Measurements from ENCODE around the gene BCL7A. TPM values are rescaled to one million over a fixed set of nuclear protein-coding genes. Genes with fewer than 3 reads are reported as not detected.
"Not testable (repeated sequence)": the region's sequence is repeated elsewhere in the genome, so short reads cannot be mapped to it uniquely, and the experiment has no call there.

Gene BCL7A
- polyA plus RNA-seq, 4 donors: 0.22 to 10.4 (median 3.4) TPM

DNA sequence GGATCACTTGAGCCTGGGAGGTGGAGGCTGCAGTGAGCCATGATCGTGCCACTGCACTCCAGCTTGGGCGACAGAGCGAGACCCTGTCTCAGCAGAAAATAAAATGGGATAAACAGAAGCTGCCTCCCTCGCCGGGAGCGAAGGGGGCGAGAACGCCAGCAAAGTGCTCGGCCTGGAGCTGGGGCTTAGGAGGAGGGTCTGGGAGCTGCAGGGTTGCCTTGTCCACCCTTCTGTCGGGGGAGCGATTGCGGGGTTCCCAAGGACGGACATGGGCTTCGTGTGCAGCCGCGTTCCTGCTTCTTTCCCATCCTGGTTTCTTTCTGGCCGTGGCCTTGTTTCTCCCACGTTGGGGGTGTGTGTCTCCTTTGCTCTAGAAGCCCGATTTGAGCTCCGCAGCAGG lies 29.0 kb downstream of the BCL7A start:
- no peak for FAIRE-seq
- peak overlapping the region in 1 of 3 donors; percentile 27 for H3K27ac ChIP-seq (ENCODE audit: low read depth in 1 of 3, low read length in 2 of 3)

DNA sequence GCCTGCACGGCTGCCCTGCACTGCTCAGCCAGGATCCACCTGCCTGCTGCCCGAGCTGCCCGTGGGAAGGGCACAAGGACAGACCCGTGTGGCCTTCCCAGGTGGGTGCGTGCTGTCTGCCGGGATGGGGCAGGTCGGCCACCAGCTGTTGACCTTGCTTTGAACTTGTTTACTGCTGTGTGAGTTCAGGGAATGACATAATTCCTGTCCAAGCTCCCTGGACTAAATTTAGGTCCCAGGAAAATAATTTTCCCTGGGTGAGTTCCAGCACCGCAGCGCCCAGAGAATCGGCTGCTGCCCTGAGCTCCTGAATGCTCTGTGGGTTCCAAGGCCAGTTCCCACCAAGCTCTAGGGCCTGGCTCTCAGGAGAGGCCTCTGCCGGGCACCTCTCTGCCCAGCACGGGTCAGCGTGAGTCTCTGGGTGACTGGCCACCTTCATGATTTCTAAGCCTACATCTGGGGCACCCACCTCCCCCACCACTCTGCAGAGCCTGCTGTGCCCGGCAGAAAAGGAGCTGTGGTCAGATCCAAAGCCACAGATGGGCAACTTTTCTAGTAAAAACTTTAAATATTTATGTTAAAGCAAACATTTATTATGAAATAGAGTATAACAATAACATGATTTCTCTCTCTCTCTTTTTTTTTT lies 29.7 kb downstream of the BCL7A start:
- DNase-seq (no peak), FAIRE-seq (no peak)
- Histone ChIP-seq H3K27ac (ENCODE audit: low read depth in 1 of 3, low read length in 2 of 3) (peak overlapping the region in 1 of 3 donors; percentile 27), H3K9me3 (ENCODE audit: control insufficient read depth in 2 of 2, insufficient read depth in 1 of 2, low read depth in 1 of 2, low read length in 1 of 2) (no peaks in the 10 kb centered on the region), H3K27me3 (ENCODE audit: control insufficient read depth in 3 of 3, insufficient read depth in 3 of 3, low read length in 3 of 3) (no peaks in the 10 kb centered on the region), H3K36me3 (ENCODE audit: control insufficient read depth in 3 of 3, insufficient read depth in 2 of 3, low read depth in 1 of 3, low read length in 3 of 3) (peaks cover 0 to 68% (median 5%) of the 10 kb centered on the region in 3 donors), H3K4me3 (ENCODE audit: low read depth in 1 of 3, low read length in 3 of 3) (no peak overlapping the region), H3K4me1 (ENCODE audit: control insufficient read depth in 3 of 3, insufficient read depth in 2 of 3, low read depth in 1 of 3, low read length in 2 of 3) (peaks cover 0 to 23% (median 0%) of the 10 kb centered on the region in 3 donors)
- WGBS, 3 donors: 53 to 56% (median 55%) methylated on average over 14 of the region's 14 CpGs

More for the DNA sequence above, 29.0 kb downstream of the BCL7A start:
- Histone ChIP-seq H3K27me3 (ENCODE audit: control insufficient read depth in 3 of 3, insufficient read depth in 3 of 3, low read length in 3 of 3) (no peaks in the 10 kb centered on the region), H3K4me1 (ENCODE audit: control insufficient read depth in 3 of 3, insufficient read depth in 2 of 3, low read depth in 1 of 3, low read length in 2 of 3) (peaks cover 0 to 16% (median 0%) of the 10 kb centered on the region in 3 donors), H3K36me3 (ENCODE audit: control insufficient read depth in 3 of 3, insufficient read depth in 2 of 3, low read depth in 1 of 3, low read length in 3 of 3) (peaks cover 0 to 68% (median 2%) of the 10 kb centered on the region in 3 donors), H3K4me3 (ENCODE audit: low read depth in 1 of 3, low read length in 3 of 3) (no peak overlapping the region), H3K9me3 (ENCODE audit: control insufficient read depth in 2 of 2, insufficient read depth in 1 of 2, low read depth in 1 of 2, low read length in 1 of 2) (no peaks in the 10 kb centered on the region)
- WGBS, 3 donors: 89 to 95% (median 92%) methylated on average over 20 of the region's 20 CpGs
- no peak for DNase-seq

DNA sequence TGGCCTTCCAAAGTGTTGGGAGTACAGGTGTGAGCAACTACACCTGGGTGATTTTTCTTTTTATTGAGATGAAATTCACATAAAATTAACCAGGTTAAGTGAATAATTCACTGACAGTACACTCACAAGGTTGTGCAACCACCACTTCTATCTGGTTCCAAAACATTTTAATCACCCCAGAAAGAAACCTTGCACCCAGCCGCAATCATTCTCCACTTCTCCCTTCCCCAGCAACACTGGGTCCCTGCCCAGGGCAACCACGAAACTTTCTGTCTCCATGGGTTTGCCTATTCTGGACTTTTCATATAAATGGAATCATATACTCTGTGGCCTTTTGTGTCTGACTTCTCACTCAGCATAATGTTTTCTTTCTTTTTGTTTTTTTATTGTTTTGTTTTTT lies 30.6 kb downstream of the BCL7A start:
- Histone ChIP-seq H3K4me3 (ENCODE audit: low read depth in 1 of 3, low read length in 3 of 3) (no peak overlapping the region), H3K9me3 (ENCODE audit: control insufficient read depth in 2 of 2, insufficient read depth in 1 of 2, low read depth in 1 of 2, low read length in 1 of 2) (no peaks in the 10 kb centered on the region), H3K4me1 (ENCODE audit: control insufficient read depth in 3 of 3, insufficient read depth in 2 of 3, low read depth in 1 of 3, low read length in 2 of 3) (peaks cover 0 to 27% (median 0%) of the 10 kb centered on the region in 3 donors), H3K36me3 (ENCODE audit: control insufficient read depth in 3 of 3, insufficient read depth in 2 of 3, low read depth in 1 of 3, low read length in 3 of 3) (peaks cover 0 to 72% (median 5%) of the 10 kb centered on the region in 3 donors), H3K27ac (ENCODE audit: low read depth in 1 of 3, low read length in 2 of 3) (no peak overlapping the region), H3K27me3 (ENCODE audit: control insufficient read depth in 3 of 3, insufficient read depth in 3 of 3, low read length in 3 of 3) (no peaks in the 10 kb centered on the region)
- DNase-seq (no peak), FAIRE-seq (no peak)
- 82 to 93% (median 82%) methylated on average over 2 of the region's 2 CpGs for WGBS, 3 donors

DNA sequence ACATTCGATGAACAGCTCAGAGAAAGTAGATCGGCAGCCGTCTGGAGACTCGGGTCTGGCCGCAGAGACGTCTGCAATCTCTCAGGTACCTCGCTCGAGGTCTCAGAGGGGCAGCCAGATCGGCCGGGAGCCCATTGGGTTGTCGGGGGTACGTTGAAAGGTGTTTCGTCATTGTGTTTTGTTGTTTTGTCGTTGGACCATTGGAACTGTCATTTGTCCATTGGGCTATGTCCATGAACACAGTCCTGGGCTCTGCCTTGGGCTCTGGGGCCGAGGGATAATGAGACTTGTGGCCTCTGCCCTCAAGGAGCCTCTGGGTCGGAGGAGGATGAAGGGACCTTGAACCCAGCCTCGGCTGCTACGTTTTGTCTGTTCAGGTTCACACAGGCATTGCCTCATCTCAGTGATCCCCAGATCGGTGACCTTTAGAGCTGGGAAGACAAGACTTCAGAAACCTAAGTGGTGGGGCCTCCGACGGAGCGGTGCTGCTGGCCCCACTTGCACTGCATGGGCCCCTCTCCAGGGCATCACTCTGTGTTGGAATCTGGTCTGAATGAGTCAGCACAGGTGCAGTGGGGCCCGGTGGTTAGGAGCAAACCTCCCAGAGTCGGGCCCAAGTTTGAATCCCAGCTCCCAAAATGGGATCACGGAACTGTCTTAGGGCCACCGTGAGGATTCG lies 33.3 kb downstream of the BCL7A start:
- Histone ChIP-seq H3K4me1 (ENCODE audit: control insufficient read depth in 3 of 3, insufficient read depth in 2 of 3, low read depth in 1 of 3, low read length in 2 of 3) (peaks cover 0 to 28% (median 0%) of the 10 kb centered on the region in 3 donors), H3K27ac (ENCODE audit: low read depth in 1 of 3, low read length in 2 of 3) (peak overlapping the region in 1 of 3 donors; percentile 62), H3K27me3 (ENCODE audit: control insufficient read depth in 3 of 3, insufficient read depth in 3 of 3, low read length in 3 of 3) (no peaks in the 10 kb centered on the region), H3K4me3 (ENCODE audit: low read depth in 1 of 3, low read length in 3 of 3) (no peak overlapping the region), H3K36me3 (ENCODE audit: control insufficient read depth in 3 of 3, insufficient read depth in 2 of 3, low read depth in 1 of 3, low read length in 3 of 3) (peaks cover 0 to 76% (median 5%) of the 10 kb centered on the region in 3 donors), H3K9me3 (ENCODE audit: control insufficient read depth in 2 of 2, insufficient read depth in 1 of 2, low read depth in 1 of 2, low read length in 1 of 2) (no peaks in the 10 kb centered on the region)
- FAIRE-seq (no peak), DNase-seq (peak in 1 of 2 donors; percentile 91)
- 78 to 88% (median 80%) methylated on average over 27 of the region's 27 CpGs for WGBS, 3 donors

DNA sequence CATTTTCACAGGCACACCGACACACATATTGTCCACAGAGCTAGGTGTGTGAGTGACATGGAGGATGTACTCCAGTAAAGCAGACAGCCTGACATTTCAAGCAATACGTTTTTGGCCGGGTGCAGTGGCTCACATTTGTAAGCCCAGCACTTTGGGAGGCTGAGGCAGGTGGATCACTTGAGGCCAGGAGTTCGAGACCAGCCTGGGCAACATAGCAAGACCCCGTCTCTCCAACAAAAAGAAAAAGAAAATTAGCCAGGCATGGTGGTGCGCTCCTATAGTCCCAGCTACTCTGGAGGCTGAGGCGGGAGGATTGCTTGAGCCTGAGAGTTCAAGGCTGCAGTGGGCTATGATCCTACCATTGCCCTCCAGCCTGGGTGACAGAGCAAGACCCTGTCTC lies 34.7 kb downstream of the BCL7A start:
- H3K9me3 ChIP-seq (ENCODE audit: control insufficient read depth in 2 of 2, insufficient read depth in 1 of 2, low read depth in 1 of 2, low read length in 1 of 2); H3K4me3 ChIP-seq (ENCODE audit: low read depth in 1 of 3, low read length in 3 of 3); FAIRE-seq; H3K27me3 ChIP-seq (ENCODE audit: control insufficient read depth in 3 of 3, insufficient read depth in 3 of 3, low read length in 3 of 3); DNase-seq; H3K27ac ChIP-seq (ENCODE audit: low read depth in 1 of 3, low read length in 2 of 3): not testable (repeated sequence)
- Histone ChIP-seq H3K4me1 (ENCODE audit: control insufficient read depth in 3 of 3, insufficient read depth in 2 of 3, low read depth in 1 of 3, low read length in 2 of 3) (peaks cover 0 to 28% (median 3%) of the 10 kb centered on the region in 3 donors), H3K36me3 (ENCODE audit: control insufficient read depth in 3 of 3, insufficient read depth in 2 of 3, low read depth in 1 of 3, low read length in 3 of 3) (peaks cover 0 to 72% (median 5%) of the 10 kb centered on the region in 3 donors)
- 96 to 97% (median 96%) methylated on average over 7 of the region's 7 CpGs for WGBS, 3 donors

DNA sequence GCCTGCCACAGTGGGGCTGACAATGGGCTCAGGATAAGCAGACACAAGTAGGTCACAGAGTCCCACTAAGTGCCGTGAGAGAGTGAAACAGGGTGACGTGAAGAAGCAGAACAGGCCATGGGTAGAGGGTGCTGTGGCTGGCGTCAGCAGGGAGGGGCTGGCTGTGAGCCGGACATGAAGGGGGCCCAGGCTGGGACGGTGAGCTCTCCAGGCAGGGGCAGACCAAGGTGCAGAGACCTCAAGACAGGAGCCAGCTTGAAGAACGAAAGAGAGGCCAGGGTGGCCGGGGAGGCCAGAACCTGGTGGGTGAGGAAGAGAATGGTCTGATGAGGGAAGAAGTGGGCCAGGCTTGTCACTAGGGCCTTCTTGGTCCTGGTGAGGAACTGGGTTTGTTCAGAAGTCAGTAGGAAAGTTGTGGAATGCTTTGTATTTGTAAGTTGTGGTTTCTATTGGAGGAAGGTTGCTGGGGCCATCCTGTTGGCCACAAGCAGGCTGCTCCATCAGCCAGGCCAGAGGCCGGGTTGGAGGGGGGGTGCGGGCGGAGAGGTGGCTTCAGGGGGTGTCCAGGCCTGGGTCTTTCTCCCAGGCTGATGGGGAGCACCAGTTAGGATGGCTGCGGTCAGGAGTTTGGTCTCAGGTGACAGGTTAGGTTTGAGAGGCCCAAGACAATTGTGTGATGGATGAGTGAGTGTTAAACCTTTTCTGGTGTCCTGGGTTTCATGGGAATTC lies 35.5 kb downstream of the BCL7A start:
- Histone ChIP-seq H3K4me3 (ENCODE audit: low read depth in 1 of 3, low read length in 3 of 3) (no peak overlapping the region), H3K9me3 (ENCODE audit: control insufficient read depth in 2 of 2, insufficient read depth in 1 of 2, low read depth in 1 of 2, low read length in 1 of 2) (no peaks in the 10 kb centered on the region), H3K27me3 (ENCODE audit: control insufficient read depth in 3 of 3, insufficient read depth in 3 of 3, low read length in 3 of 3) (no peaks in the 10 kb centered on the region), H3K27ac (ENCODE audit: low read depth in 1 of 3, low read length in 2 of 3) (no peak overlapping the region), H3K4me1 (ENCODE audit: control insufficient read depth in 3 of 3, insufficient read depth in 2 of 3, low read depth in 1 of 3, low read length in 2 of 3) (peaks cover 0 to 34% (median 3%) of the 10 kb centered on the region in 3 donors), H3K36me3 (ENCODE audit: control insufficient read depth in 3 of 3, insufficient read depth in 2 of 3, low read depth in 1 of 3, low read length in 3 of 3) (peaks cover 0 to 76% (median 5%) of the 10 kb centered on the region in 3 donors)
- 94 to 96% (median 94%) methylated on average over 11 of the region's 11 CpGs for WGBS, 3 donors
- FAIRE-seq (no peak), DNase-seq (peak in 1 of 2 donors; percentile 33)

DNA sequence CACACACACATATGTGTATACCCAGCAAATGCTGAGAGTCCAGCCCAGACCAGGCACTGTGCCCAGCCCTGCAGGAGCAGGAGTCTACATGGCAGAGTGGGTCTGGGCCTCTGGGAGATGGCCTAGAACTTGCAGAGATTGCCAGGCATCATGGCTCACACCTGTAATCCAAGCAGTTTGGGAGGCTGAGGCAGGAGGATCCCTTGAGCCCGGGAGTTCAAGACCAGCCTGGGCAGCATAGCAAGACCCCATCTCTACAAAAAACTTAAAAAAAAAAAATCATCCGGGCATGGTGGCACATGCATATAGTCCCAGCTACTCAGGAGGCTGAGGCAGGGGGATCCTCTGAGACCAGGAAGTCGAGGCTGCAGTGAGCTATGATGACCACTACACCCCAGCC lies 36.1 kb downstream of the BCL7A start:
- H3K4me3 ChIP-seq (ENCODE audit: low read depth in 1 of 3, low read length in 3 of 3): no peak overlapping the region
- no peaks in the 10 kb centered on the region for H3K9me3 ChIP-seq (ENCODE audit: control insufficient read depth in 2 of 2, insufficient read depth in 1 of 2, low read depth in 1 of 2, low read length in 1 of 2)
- FAIRE-seq: no peak
- H3K27me3 ChIP-seq (ENCODE audit: control insufficient read depth in 3 of 3, insufficient read depth in 3 of 3, low read length in 3 of 3): no peaks in the 10 kb centered on the region
- peaks cover 0 to 74% (median 5%) of the 10 kb centered on the region in 3 donors for H3K36me3 ChIP-seq (ENCODE audit: control insufficient read depth in 3 of 3, insufficient read depth in 2 of 3, low read depth in 1 of 3, low read length in 3 of 3)
- no peak for DNase-seq
- peaks cover 0 to 37% (median 7%) of the 10 kb centered on the region in 3 donors for H3K4me1 ChIP-seq (ENCODE audit: control insufficient read depth in 3 of 3, insufficient read depth in 2 of 3, low read depth in 1 of 3, low read length in 2 of 3)
- WGBS, 3 donors: 93 to 95% (median 94%) methylated on average over 3 of the region's 3 CpGs
- H3K27ac ChIP-seq (ENCODE audit: low read depth in 1 of 3, low read length in 2 of 3): no peak overlapping the region

DNA sequence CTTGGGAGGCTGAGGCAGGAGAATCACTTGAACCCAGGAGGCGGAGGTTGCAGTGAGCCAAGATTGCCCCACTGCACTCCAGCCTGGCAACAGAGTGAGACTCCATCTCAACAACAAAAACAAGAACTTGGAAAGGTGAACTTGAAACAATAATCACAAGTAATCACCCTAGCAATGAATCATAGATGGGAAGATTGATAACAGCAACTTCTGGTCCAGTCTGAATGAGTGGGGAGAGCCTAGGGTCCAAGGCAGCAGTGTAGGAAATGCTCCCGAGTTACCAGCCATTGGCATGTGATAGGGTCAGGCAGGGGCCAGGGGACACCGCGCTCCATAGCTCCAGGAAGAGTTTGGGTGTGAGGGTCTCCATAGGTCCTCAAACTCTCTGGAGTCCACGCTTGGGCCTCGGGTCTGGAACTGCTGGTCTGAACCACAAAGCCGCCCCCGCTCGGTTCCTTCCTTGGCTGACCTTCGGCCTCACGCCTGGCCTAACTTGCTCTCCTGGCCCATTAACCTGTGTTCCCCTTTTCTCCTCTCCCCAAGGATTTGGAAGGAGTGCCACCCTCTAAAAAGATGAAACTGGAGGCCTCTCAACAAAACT lies 37.0 kb downstream of the BCL7A start:
- WGBS, 3 donors: 85 to 92% (median 89%) methylated on average over 11 of the region's 11 CpGs
- Histone ChIP-seq H3K27me3 (ENCODE audit: control insufficient read depth in 3 of 3, insufficient read depth in 3 of 3, low read length in 3 of 3) (no peaks in the 10 kb centered on the region), H3K27ac (ENCODE audit: low read depth in 1 of 3, low read length in 2 of 3) (no peak overlapping the region), H3K4me1 (ENCODE audit: control insufficient read depth in 3 of 3, insufficient read depth in 2 of 3, low read depth in 1 of 3, low read length in 2 of 3) (peaks cover 0 to 46% (median 15%) of the 10 kb centered on the region in 3 donors), H3K9me3 (ENCODE audit: control insufficient read depth in 2 of 2, insufficient read depth in 1 of 2, low read depth in 1 of 2, low read length in 1 of 2) (no peaks in the 10 kb centered on the region), H3K36me3 (ENCODE audit: control insufficient read depth in 3 of 3, insufficient read depth in 2 of 3, low read depth in 1 of 3, low read length in 3 of 3) (peaks cover 0 to 69% (median 5%) of the 10 kb centered on the region in 3 donors), H3K4me3 (ENCODE audit: low read depth in 1 of 3, low read length in 3 of 3) (no peak overlapping the region)
- DNase-seq (no peak), FAIRE-seq (no peak)
